B cell (primary cell): Measurements from ENCODE around the gene TAGLN2.

ENCODE experiments used
- EZH2 ChIP-seq: IDR thresholded peaks from 2 replicates; pipeline ENCODE4 v1.6.1; 2012; ENCODE audit warnings: borderline replicate concordance, low read depth, mild to moderate bottlenecking, moderate library complexity, low read length; ENCODE audit not compliant: insufficient read depth, poor library complexity, severe bottlenecking
- TF ChIP-seq, protein P1 (sequence below): fragments of 200-600 bp; IDR thresholded peaks from one replicate; pipeline ENCODE4 v1.8.0; 2022; ENCODE audit warnings: antibody characterized with exemption, mild to moderate bottlenecking

DNA sequence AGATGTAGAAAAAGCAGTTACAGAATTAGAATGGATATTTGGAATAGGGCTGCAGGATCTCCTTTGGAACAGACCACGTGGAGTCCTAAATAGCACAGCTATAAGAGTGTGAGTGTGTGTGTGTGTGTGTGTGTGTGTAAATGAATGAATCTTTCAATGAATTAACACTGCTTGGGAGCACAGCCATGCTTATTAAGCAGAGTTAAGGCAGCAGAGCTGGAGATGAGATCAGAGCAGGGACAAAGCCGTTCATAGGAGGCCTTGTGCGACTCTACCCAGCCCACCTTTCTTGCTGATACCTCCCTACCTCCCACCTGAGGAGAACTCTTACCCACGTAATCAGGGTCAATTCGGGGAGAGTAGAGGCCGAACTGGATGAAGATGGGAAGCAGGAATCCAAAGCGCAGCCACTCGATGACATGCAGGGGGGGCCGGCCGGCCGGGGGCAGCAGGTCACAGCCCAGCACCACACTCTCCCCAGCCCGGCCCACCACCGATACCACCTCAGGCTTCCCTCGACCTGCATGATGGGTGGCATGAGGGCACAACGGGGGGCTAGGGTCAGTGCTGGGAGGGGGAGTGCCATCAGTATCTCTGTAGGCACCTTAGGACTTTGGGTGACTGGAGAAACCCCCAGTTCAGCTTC is 17.4 kb upstream of the TAGLN2 start:
- TF ChIP-seq, protein P1, sequence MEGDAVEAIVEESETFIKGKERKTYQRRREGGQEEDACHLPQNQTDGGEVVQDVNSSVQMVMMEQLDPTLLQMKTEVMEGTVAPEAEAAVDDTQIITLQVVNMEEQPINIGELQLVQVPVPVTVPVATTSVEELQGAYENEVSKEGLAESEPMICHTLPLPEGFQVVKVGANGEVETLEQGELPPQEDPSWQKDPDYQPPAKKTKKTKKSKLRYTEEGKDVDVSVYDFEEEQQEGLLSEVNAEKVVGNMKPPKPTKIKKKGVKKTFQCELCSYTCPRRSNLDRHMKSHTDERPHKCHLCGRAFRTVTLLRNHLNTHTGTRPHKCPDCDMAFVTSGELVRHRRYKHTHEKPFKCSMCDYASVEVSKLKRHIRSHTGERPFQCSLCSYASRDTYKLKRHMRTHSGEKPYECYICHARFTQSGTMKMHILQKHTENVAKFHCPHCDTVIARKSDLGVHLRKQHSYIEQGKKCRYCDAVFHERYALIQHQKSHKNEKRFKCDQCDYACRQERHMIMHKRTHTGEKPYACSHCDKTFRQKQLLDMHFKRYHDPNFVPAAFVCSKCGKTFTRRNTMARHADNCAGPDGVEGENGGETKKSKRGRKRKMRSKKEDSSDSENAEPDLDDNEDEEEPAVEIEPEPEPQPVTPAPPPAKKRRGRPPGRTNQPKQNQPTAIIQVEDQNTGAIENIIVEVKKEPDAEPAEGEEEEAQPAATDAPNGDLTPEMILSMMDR, result no peak
- no peak for TF ChIP-seq EZH2
